AG04450 (cell line): ENCODE measurements around the gene ZNF677. TPM values are rescaled to one million over a fixed set of nuclear protein-coding genes. Genes with fewer than 3 reads are reported as not detected.
A peak's percentile ranks its signal among the peaks of the same experiment; 100 is the strongest.
"Not testable (repeated sequence)": the region's sequence is repeated elsewhere in the genome, so short reads cannot be mapped to it uniquely, and the experiment has no call there.

ENCODE experiments used
- CTCF ChIA-PET: fragments of 300-600, 350-600 bp; formaldehyde crosslinking; extraction: SDS; loops from one replicate; lab custom pipeline; 2022; ENCODE audit warnings: antibody characterized with exemption, inconsistent platforms; lab: Charles Lee
- POLR2A ChIA-PET: fragments of 350-600 bp; formaldehyde crosslinking; extraction: SDS; loops from one replicate; lab custom pipeline; 2021; ENCODE audit warnings: antibody characterized with exemption, inconsistent platforms; lab: Yijun Ruan, JAX
- DNase-seq: peaks from one replicate; pipeline ENCODE4 v3.0.0-alpha.2; 2011; ENCODE audit warnings: low read depth, low spot score
- H3K27ac ChIP-seq: one replicate; pipeline ENCODE4 v1.5.1; 2012; ENCODE audit warnings: low read depth, low read length, control low read depth
- H3K27me3 ChIP-seq: one replicate; pipeline ENCODE4 v1.6.0; 2012; ENCODE audit warnings: low read length; ENCODE audit not compliant: control insufficient read depth, insufficient read depth
- H3K4me3 ChIP-seq: 2 replicates; pipeline ENCODE4 v1.5.1; 2011; ENCODE audit warnings: mild to moderate bottlenecking, low read depth, low read length, control low read depth
- H3K9me3 ChIP-seq: 2 replicates; pipeline ENCODE4 v1.5.1; 2012; ENCODE audit warnings: low read length; ENCODE audit not compliant: control insufficient read depth, insufficient read depth
- CTCF ChIP-seq: IDR thresholded peaks from 2 replicates; pipeline ENCODE4 v1.5.1; 2011; ENCODE audit warnings: low read depth, low read length, control low read depth, inconsistent platforms
- polyA plus RNA-seq: library from polyadenylated mRNA; depleted of rRNA; stranded (reverse); fragments of >200 nt; gene quantifications from 2 replicates; pipeline ENCODE4 v1.2.3, GENCODE V29; 2011

ZNF677 gene
- polyA plus RNA-seq, 1 experiment, result 32.6 TPM

GRCh38 chr19:53237114-53237777 is 17.4 kb downstream of the ZNF677 start:
- ChIA-PET CTCF (no interaction called here), POLR2A (no interaction called here)
- TF ChIP-seq CTCF, result no peak
- Histone ChIP-seq H3K27ac (no peak overlapping the region), H3K4me3 (no peak overlapping the region), H3K9me3 (peaks cover 48% of the 10 kb centered on the region), H3K27me3 (no peaks in the 10 kb centered on the region)
- DNase-seq, result no peak

GRCh38 chr19:53224606-53225005 is 30.1 kb downstream of the ZNF677 start:
- Histone ChIP-seq H3K4me3 (no peak overlapping the region), H3K27ac (no peak overlapping the region), H3K9me3 (peaks cover 52% of the 10 kb centered on the region), H3K27me3 (no peaks in the 10 kb centered on the region)
- ChIA-PET CTCF (no interaction called here), POLR2A (interaction anchor here (0.6 kb wide), 1 partner anchor 133 kb away, joined by 4 read pairs; no protein-coding TSS in a partner anchor)
- no peak for DNase-seq
- TF ChIP-seq CTCF, result no peak

- DNase-seq, CTCF ChIA-PET, H3K4me3 ChIP-seq, H3K27ac ChIP-seq, POLR2A ChIA-PET, H3K27me3 ChIP-seq: not testable (repeated sequence)
- peaks cover 49% of the 10 kb centered on the region for H3K9me3 ChIP-seq
Observed at GRCh38 chr19:53222716-53223115, 32.0 kb downstream of the ZNF677 start.

GRCh38 chr19:53212703-53213320 is 41.9 kb downstream of the ZNF677 start:
- Histone ChIP-seq H3K27ac (no peak overlapping the region), H3K4me3 (no peak overlapping the region), H3K9me3 (peaks cover 49% of the 10 kb centered on the region), H3K27me3 (no peaks in the 10 kb centered on the region)
- POLR2A ChIA-PET, result no interaction called here
- DNase-seq, result no peak
- TF ChIP-seq CTCF, result no peak
- CTCF ChIA-PET, result no interaction called here

- H3K9me3 ChIP-seq, result peaks cover 39% of the 10 kb centered on the region
- DNase-seq, POLR2A ChIA-PET, H3K27ac ChIP-seq, H3K27me3 ChIP-seq, H3K4me3 ChIP-seq, CTCF ChIA-PET: not testable (repeated sequence)
Observed at GRCh38 chr19:53211554-53211953, 43.1 kb downstream of the ZNF677 start.

- no peaks in the 10 kb centered on the region for H3K27me3 ChIP-seq
- POLR2A ChIA-PET, result no interaction called here
- CTCF ChIA-PET, result no interaction called here
- DNase-seq, result peak; percentile 60
- no peak for TF ChIP-seq CTCF
- peaks cover 66% of the 10 kb centered on the region for H3K9me3 ChIP-seq
- peak overlapping the region; percentile 62 for H3K27ac ChIP-seq
- peak overlapping the region; percentile 69 for H3K4me3 ChIP-seq
Observed at GRCh38 chr19:53196777-53197396, 57.8 kb downstream of the ZNF677 start.
